CD4-positive, alpha-beta T cell treated with Interleukin-4 for 4 hours (primary cell): ENCODE results near the gene RBMS2.

Source experiments
- DNase-seq: peaks from one replicate; pipeline ENCODE4 v3.0.0-alpha.2; 2020

RBMS2 gene

DNA sequence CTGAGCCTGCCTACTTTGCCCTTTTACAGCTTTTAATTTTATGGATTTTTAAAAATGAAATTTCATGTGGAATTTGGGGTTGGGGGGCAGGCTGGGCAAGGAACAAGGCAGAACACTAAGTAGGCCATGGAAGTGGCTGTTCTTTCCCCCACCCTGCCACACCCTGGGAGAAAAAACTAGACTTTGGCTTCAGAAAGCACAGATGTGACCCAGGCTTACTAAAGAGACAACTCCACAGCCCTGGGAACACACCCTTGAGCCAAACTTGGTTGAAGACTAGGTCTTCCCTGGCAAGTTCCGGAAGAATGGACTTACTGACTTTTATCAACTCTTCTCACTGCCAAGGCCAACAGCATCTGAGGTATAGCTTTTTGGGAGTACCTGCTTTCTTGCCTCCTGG is 68.2 kb downstream of the RBMS2 start:
- no peak for DNase-seq

DNA sequence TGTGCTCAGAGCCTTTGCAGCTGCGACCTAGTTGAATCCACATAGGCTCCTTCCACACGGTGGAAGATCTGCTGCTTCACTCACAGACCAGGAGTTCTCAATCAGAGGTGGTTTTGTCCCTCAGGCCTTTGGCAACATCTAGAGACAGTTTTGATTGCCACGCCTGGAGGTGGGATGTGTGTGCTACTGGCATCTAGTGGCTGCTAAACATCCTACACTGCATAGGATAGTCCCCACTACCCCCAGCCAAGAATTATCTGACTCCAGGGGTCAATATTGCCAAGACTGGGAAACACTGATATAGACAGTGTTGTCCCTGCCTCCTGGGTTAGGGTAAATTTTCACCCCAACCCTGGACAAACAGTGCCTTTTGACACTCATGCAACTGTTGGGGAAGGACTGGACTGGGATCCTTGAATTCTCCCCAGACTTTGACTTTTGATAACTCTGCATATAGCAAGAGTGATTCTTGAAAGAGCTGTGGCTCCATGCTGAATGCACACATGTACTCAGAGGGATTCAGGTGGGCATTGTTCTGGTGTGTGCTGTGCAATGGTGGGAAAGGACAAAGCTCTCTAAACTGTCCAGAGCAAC is 68.7 kb downstream of the RBMS2 start:
- peak; percentile 14 for DNase-seq

DNA sequence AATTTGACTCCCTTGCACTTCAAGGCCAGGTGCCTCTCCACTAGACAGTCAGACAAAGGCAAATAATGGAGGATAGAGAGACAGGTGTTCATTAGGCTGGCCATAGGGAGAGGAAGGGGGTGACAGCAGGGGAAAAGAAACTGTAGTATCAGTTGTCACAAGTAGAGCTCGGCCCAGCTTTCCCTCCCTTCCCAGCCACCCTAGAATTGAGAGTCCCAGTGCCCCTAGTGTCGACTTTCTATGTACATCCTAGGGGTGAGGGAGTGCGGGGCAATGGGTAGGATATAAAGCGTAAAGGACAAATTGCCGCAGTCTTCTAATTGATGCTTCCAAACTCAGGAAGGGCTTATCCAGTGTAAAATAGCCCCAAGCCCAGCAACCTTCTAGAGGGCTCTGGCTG is 69.5 kb downstream of the RBMS2 start:
- no peak for DNase-seq

DNA sequence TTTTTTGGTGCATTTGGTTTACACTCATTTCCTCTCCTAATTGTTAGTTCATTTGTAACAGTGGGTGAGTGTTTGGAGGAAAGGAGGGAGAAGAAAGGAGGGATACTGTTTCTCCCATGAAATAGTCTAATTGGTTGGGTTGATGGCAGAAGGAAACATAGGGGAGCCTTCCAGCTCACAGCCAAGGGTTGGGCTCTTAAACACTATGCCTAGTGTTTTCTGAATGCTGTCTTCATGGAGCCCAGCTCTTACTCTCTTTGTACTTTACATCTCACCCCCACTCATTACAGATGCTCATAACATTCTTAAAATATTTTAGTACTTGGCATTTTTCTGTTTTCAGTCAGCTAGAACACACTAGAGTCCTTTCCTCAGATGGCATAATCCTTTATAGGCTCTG is 70.3 kb downstream of the RBMS2 start:
- DNase-seq, result no peak

DNA sequence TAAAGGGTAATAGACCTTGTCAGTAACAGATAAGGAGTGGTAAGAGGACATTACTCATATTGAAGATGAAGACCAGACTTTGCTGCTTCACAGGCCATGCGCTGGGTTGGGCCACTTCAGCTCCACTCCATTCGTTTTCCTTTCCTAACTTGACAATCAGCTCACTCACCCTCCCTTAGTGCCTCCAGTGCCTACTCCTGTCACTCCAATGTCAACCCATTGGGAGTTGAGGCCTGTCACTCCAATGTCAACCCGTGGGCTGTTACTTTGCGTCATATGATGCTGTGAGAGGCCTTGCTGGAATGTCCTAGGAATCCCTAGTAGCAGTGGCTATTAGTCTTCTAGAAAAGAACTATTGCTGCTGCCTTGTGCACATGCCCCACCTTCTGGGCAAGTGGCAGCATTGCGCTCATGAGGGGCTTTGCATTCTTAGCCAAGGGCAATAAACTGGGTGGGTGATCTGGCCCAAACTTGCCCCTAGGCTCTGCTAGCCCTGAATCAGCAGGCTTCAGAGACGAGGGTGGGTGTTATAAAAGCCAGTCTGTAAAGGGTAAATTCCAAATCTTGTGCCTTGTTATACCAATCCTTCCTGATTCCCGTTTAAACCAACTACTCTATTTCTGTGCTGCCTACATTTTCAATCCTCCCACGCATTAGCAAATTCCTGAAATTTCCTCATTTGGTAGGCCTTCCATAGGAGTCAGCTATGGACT is 72.4 kb downstream of the RBMS2 start:
- peak; percentile 58 for DNase-seq

DNA sequence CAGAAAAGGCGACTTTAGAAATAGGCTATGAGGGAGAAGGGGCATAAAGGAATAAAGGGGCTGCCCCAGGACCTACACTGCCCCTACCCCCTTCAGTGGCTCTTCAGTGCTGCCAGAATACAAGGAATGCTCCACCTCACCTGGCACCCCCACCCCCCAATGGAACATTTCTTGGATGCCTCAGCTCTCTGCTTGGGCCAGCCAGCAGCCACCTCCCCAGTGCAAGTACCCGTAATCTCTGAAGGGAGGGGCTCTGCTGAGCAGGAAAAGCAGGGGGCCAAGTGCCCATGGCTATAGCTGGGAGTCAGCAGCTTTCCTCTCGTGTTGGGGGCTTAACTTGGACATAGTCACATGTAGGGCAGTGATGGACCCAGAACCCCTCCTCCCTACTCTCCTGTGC is 75.2 kb downstream of the RBMS2 start:
- no peak for DNase-seq

DNA sequence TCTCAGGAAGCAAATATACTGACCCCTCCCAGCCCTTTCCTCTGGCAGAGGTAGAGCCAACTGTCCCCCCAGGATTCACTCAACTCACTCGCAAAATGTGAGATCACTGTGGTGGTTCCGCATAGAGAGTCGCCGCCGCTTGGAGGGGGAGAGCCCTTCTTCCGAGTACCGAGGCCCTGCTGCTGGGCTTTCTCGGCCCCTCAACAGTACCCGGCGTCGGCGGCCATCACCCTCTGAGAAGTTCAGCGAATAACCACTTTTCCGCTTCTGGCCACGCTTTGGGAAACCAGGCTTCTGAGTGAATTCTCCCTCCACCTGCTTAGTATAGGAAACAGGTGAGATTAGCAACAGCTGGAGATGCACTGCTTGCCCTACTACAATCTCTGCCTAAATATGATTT is 77.4 kb downstream of the RBMS2 start:
- DNase-seq, result no peak

DNA sequence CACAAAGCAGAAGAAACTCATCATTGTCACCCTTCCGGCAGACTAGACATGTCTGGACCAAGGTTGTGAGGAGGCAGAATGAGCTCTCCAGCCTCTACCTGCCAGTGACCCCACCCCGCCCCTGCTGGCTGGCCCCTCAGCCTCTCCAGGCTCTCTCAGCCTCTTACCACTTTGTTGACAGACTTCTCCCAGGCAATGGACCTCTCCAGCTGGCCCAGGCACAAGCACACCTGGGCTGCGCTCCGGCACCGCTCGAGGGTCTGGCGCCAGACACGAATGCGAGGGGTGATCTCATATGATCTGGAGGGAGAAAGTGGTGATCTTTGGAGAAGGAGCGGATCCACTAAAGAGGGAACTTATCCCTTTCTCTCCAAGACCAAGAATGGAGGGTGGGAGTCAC is 78.2 kb downstream of the RBMS2 start:
- no peak for DNase-seq

DNA sequence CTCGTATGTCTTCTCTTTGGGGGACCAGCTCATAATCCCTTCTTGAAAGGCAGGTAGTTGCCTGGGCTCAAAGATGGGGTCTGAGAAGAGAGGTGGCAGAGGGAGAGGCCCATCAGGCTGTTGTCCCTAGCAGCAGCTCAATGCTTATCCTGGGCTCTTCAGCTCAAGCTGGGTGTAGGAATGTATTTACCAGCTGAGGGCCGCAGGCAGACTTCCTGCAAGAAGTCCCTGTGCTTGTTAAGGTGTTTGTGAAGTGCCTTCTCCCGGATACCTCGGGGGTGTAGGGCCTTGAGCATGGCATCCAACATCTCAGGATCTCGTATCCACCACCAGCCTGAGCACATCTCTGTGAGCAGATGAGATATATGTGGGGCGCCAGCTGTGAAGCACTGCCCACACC is 79.1 kb downstream of the RBMS2 start:
- no peak for DNase-seq

DNA sequence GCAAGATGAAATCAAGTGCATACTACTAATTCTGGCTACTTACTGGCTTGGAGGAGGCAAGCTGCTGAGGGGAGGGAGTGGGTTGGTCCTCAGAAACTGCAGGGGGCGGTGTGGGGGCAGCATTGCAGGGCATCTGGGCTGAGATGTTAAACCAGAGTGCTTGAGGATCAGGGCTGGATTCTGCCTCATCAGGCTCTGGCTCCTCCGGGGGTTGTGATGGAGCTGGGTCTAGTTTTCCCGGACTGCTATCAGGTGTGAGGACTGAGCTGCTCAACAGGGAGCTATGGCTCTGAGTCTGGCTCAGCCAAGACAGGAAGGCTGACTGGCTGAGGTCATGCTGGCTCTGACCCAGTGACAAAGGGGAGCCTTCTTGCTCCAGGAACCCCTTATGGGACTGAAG is 79.9 kb downstream of the RBMS2 start:
- no peak for DNase-seq

DNA sequence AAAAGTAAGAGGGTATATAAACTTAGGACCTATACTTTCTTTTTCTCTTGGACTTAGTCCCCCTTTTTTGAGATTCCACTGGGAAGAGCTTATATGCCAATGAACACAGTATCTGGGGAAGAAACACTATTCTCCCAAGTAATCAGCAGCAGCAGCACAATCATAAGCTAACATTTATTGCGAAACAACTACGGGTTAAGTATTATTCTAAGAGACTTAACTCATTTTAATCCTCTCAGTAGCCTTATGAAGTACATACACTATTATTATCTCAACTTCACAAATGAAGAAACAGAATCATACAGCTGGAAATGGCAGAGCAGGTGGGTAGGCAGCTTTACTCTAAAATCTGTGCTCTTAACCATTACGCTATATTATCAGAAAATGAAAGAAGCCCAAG is 80.6 kb downstream of the RBMS2 start:
- DNase-seq, result no peak

DNA sequence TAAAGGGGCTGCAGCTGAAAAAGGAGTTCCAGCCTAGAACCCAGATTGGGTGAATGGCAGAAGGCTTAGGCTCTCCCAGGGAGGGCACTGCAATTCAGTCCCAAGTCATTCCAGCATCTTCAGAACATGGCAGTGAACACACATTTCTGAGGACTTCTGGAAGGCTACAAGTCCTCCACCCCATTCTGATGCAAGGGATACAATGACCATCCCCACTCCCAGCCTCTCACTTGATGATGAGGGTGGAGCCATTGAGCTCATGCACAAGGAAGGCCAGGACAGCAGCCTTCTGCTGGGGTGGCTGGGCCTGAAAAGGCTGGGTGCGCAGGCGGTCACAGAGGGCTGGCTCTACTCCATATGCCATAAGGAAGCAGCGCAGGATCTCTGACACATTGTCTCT is 82.7 kb downstream of the RBMS2 start:
- no peak for DNase-seq

DNA sequence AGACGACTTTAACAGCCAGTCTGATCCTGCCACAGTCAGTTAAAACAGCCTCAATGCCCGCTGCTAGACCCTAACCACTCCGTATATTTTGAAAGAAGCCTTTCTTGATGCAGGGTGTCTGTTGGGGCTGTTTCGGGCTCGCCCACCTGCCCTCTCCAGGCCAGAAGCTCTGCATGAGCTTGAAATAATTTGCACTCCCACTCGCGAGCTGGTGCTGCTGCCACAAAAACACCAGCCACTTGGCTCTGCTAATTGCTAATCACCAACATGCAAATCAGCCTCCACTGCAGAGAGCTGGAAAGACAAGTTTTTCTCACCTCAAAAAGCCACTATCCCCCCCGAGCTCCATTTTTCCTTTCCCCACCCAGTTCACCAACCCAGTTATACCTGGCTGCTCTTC is 93.0 kb downstream of the RBMS2 start:
- DNase-seq, result no peak

DNA sequence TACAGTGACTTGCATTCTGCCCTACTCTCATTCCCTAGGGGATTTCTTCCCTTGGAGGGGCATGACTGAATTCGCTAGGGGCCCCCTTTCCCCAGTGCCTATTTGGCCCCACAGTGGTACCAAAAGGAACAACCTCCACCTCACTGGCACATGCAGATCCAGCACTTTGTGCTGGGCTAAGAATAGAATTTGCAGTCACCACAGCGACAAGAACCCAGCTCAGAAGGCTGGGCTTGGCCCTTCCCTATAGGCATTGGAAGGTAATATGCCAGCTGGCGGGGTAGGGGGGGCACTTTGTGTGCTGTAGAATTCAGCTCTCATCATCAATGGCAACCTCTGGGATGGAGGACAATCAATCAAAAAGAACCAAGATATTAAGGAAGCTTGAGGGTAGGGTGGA is 94.6 kb downstream of the RBMS2 start:
- no peak for DNase-seq

DNA sequence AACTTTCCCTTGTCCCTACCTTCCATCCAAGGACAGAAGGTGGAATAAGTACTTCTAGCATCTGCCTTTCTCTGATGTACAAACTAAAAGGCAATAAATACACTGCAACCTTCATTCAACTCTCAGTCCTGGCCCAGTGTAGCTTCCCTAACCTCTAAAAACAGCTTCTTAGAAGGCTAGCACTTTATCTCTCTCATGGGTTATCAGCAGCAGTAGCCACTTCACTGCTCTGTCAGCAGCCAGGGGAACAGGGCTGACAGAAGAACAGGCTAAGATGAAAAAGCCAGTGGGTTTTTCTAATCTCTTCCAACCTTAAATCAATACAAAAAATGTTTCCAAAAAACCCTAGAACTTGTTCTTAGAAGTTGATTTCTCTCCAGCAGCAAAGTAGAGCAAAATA is 95.3 kb downstream of the RBMS2 start:
- no peak for DNase-seq

DNA sequence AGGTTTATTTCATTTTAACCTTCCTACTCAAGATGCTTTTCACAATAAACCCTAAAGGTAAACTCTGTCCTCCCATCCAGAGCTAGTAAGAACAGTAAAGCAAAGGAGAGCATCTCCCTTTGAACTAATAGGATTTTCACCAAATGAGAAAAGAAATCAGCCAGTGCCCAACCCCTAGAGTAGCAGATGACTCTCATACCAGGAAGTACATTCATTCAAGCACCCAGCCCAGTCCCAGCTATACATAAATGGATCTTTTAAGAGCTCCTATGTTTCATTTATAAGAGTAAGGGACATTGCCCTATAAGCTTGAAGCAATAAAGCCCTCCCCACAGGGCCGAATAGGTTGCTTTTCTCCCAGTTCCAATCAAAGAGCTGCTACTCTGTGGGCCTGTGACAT is 100.9 kb downstream of the RBMS2 start:
- DNase-seq, result no peak

DNA sequence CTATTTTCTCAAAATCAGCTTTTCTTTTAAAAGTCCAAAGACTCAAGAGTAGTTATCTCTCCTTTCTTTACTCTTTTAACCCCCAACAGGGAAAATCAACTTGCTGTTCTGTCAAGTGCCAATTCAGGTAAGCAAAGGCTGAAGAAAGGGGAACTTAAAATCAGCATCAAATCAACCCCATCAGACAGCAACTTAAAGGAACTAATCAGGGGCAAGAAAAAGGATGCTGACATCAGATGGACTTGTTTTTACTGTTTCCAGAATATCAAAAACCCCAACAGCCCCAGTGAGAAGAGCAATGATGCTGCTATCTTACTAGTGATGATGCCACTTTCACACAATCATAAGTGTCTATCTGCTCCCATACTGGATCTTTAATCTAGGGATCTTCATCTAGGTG is 105.1 kb downstream of the RBMS2 start:
- DNase-seq, result no peak

DNA sequence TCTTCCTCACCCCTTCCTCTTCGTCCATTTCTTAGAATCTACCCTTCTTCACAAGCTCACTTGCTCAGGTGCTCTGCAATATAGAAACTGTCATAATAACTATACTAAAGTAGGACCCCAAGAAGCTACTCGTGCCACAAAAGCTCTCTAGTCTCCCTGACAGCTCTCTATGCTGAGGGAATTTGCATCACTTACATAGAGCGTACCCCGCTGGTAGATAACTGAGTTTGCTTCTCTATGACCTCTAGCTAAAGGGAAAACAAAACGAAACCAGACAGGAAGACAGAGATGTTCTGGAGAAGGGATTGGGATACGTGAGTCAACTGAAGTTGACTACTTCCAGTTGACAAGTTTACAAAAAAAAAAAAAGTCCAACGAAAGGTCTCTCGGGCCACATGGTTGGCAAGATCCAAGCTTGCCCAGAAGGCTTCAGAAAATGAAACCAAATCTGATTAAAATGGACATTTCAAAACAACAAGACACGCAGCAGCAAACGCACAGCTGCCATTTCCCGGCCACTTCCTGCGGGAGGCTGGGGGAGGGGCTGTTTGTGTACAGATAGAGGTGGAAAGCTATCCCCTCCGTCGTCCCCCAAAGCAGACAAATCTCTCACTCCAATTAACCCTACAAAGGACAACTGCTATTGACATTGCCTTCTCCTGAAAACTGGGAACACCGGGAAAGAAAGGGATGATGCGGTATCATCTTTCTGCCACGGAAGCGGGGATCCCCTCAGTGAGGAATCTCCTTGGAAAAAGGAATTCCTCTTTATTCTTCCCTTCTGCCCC is 107.2 kb downstream of the RBMS2 start:
- peak; percentile 58 for DNase-seq

DNA sequence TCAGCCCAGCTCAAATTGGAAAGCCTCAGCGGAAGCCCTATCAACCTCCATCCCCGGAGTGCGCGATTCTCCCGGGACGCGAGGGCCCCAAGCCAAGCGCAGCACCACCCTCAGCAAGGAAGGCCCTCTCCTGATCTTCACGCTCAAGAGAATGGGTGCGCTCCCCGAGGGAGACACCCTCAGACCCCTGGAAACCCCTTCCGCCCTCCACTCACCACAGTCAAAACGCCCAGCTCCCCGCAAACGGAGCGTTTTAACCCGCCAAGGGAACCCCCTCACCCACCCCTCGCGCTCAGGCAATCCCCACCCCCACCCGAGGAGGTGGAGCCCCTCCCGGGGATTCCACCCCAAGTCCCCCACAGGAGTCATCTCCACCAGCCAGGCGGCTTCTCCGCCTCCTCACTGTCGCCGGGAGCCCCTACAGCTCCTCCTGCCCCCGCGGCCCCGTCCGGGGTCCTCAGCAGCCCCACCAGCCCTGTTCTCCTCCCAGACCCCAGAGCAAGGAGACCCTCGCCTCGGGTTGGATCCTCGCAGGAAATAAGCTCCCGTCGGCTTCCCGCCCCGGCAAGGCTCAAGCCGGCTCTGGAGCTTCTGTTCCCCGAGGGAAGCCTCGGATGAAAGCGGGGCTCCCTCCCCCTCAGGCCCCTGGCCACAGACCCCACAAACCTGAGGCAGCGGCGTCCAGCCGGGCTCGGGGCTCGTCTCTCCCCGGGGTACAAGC is 108.0 kb downstream of the RBMS2 start:
- DNase-seq, result peak; percentile 30

DNA sequence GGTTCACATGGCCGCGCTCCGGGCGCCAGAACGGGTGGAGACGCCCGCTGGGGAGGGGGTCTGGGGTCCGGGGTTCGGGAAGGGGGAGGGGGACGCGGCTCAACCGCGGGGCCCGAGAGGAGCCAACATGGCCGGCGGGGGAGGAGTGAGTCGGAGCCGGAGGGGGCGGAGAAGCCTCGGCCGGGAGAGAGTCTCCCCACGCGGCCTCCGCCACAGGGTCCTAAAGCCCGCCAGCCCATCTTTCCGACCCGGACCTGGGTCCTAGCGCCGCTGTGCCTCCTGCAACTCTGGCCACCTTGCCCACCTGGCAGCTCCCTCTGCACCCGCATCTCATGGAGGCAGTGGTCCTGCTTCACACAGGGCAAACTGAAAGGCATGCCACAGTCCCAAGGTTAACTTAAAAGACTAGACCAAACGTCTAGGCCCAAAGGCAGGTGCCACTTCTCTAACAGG is 108.6 kb downstream of the RBMS2 start, which contains the start of gene BAZ2A:
BAZ2A (minus strand) TSS at position 147 of the 453 bp plus-strand sequence. CDS start 12,796 bp downstream, outside the sequence.
- DNase-seq, result peak; percentile 79

DNA sequence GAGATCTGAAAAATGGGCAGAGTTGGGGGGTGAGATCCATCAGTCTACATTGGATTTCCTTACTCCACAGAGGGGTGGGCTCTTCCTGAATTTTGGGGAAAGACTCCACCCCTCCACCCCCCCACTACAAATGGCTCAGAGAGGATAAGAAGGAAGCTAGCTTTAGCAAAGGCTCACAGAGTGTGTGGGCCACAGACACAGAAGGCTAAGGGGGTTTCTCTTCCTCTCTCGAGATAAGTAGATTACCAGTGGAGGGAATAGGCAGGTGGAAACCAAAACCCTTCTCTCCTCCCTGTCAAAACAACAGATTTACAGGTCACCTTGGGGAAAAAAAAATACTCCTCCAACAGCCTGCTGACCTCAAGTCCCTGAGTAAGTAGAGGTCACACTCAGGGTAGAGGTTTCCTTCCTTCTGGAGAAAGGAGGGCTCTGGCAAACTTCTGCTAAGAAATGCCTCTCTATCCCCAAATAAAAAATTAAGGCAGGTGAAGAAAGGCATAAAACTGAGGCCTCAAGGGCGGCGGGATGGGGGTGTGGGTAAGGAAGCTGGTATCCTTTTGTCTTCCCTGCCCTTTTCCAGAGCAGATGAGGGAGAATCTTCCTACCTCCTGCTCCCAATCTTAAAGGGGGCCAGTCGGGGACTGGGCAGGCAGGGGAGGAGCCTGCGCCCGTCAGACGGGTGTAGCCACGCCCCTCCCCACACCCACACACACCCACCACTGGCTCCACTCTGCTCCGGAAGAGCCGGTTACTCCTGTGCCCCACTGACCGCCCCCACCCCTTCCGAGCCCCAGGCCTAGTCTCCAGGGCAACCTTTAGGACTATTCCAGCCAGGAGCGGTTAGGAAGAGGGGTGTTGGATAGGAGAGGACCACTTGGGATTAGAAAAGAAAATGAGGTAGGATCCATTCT is 110.4 kb downstream of the RBMS2 start:
- peak; percentile 39 for DNase-seq
